Astrocyte (in vitro differentiated cells and primary cell): ENCODE measurements around the gene TRUB1. TPM values are rescaled to one million over a fixed set of nuclear protein-coding genes. Genes with fewer than 3 reads are reported as not detected.

Experiments
- DNase-seq: peaks from one replicate; pipeline ENCODE4 v3.0.0-alpha.2; 2010; ENCODE audit warnings: low read depth
- FAIRE-seq: peaks from 2 replicates; lab custom pipeline; 2011; peaks lifted over from hg19 to GRCh38; lab: Jason Lieb, UNC
- H2AFZ ChIP-seq: 2 replicates; pipeline ENCODE4 v1.6.0; 2012; ENCODE audit warnings: low read depth, low read length, inconsistent platforms
- H3K27ac ChIP-seq: 2 replicates; pipeline ENCODE4 v1.5.1; 2011; ENCODE audit warnings: low read depth, low read length, inconsistent platforms
- H3K27me3 ChIP-seq: 2 replicates; pipeline ENCODE4 v1.6.0; 2011; ENCODE audit warnings: low read length, inconsistent platforms; ENCODE audit not compliant: insufficient read depth
- H3K36me3 ChIP-seq: 2 replicates; pipeline ENCODE4 v1.5.1; 2011; ENCODE audit warnings: low read length, inconsistent platforms; ENCODE audit not compliant: insufficient read depth
- H3K4me1 ChIP-seq: 2 replicates; pipeline ENCODE4 v1.5.1; 2011; ENCODE audit warnings: low read length, inconsistent platforms; ENCODE audit not compliant: insufficient read depth
- H3K4me2 ChIP-seq: 2 replicates; pipeline ENCODE4 v1.6.0; 2012; ENCODE audit warnings: low read length, inconsistent platforms
- H3K4me3 ChIP-seq: 2 replicates; pipeline ENCODE4 v1.5.1; 2011; ENCODE audit warnings: low read depth, mild to moderate bottlenecking, low read length, inconsistent platforms; ENCODE audit not compliant: insufficient read depth
- H3K79me2 ChIP-seq: 2 replicates; pipeline ENCODE4 v1.6.0; 2012; ENCODE audit warnings: mild to moderate bottlenecking, low read length, inconsistent platforms; ENCODE audit not compliant: insufficient read depth
- H3K9ac ChIP-seq: 2 replicates; pipeline ENCODE4 v1.6.0; 2012; ENCODE audit warnings: mild to moderate bottlenecking, low read length, inconsistent platforms
- H3K9me3 ChIP-seq: 2 replicates; pipeline ENCODE4 v1.5.1; 2012; ENCODE audit warnings: low read depth, mild to moderate bottlenecking, low read length, inconsistent platforms; ENCODE audit not compliant: insufficient read depth
- H4K20me1 ChIP-seq: 2 replicates; pipeline ENCODE4 v1.6.0; 2012; ENCODE audit warnings: low read length, inconsistent platforms; ENCODE audit not compliant: insufficient read depth
- H3K27ac Mint-ChIP-seq: one replicate; pipeline ENCODE4 v1.8.0; 2021; ENCODE audit warnings: mild to moderate bottlenecking, mixed read lengths; ENCODE audit not compliant: unreplicated experiment
- H3K27me3 Mint-ChIP-seq: one replicate; pipeline ENCODE4 v1.8.0; 2021; ENCODE audit warnings: low read depth, mixed read lengths; ENCODE audit not compliant: unreplicated experiment
- H3K36me3 Mint-ChIP-seq: one replicate; pipeline ENCODE4 v1.8.0; 2021; ENCODE audit warnings: low read depth, mixed read lengths; ENCODE audit not compliant: unreplicated experiment
- H3K4me1 Mint-ChIP-seq: one replicate; pipeline ENCODE4 v1.8.0; 2021; ENCODE audit warnings: low read depth, mixed read lengths; ENCODE audit not compliant: unreplicated experiment
- H3K4me3 Mint-ChIP-seq: one replicate; pipeline ENCODE4 v1.8.0; 2021; ENCODE audit warnings: mild to moderate bottlenecking, moderate library complexity, mixed read lengths; ENCODE audit not compliant: unreplicated experiment
- H3K9me3 Mint-ChIP-seq: one replicate; pipeline ENCODE4 v1.8.0; 2021; ENCODE audit warnings: mild to moderate bottlenecking, mixed read lengths; ENCODE audit not compliant: unreplicated experiment
- EZH2 ChIP-seq: IDR thresholded peaks from 2 replicates; pipeline ENCODE4 v1.6.1; 2012; ENCODE audit warnings: mild to moderate bottlenecking, low read length, inconsistent platforms; ENCODE audit not compliant: insufficient read depth
- total RNA-seq: library from RNA; stranded (reverse); gene quantifications from 2 replicates; pipeline ENCODE4 v1.2.1, GENCODE V29; 2021
- TF ChIP-seq, protein P1 (sequence below): IDR thresholded peaks from 2 replicates; pipeline ENCODE4 v1.5.1; 2011; ENCODE audit warnings: low read depth, mild to moderate bottlenecking, inconsistent platforms, low read length, moderate library complexity; ENCODE audit not compliant: insufficient read depth

Gene TRUB1
- total RNA-seq, 1 donor from 2014 or later: 25.3 TPM

DNA sequence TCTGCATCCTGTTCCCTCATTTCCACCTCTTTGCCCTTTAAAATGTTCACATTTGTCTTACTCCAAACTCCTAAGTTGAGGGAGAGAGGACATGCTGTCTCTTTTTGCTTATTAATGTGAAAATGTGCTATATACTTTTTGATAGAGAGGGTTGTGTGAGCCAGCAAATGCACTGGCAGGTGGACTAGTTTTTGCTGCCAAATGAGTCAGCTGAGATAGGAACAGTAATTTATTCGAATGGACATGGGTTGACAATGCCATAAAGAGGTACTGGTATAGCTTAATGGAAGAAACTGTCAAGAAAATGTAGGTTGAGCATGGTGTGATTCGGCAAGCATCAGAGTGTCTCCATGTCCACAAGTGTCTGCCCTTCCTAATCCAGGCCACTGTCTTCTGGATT, 9.2 kb upstream of the TRUB1 start:
- Mint-ChIP-seq H3K4me3 (no peak overlapping the region), H3K36me3 (no peaks in the 10 kb centered on the region), H3K27me3 (no peaks in the 10 kb centered on the region), H3K4me1 (peaks cover 18% of the 10 kb centered on the region), H3K9me3 (no peaks in the 10 kb centered on the region), H3K27ac (no peak overlapping the region)
- no peaks in the 10 kb centered on the region for H3K36me3 ChIP-seq
- FAIRE-seq: no peak
- H4K20me1 ChIP-seq: no peaks in the 10 kb centered on the region
- H3K79me2 ChIP-seq: no peaks in the 10 kb centered on the region
- no peak overlapping the region for H3K9ac ChIP-seq
- no peak overlapping the region for H3K27ac ChIP-seq
- peaks cover 14% of the 10 kb centered on the region for H3K4me1 ChIP-seq
- no peak overlapping the region for H2AFZ ChIP-seq
- TF ChIP-seq, protein P1, sequence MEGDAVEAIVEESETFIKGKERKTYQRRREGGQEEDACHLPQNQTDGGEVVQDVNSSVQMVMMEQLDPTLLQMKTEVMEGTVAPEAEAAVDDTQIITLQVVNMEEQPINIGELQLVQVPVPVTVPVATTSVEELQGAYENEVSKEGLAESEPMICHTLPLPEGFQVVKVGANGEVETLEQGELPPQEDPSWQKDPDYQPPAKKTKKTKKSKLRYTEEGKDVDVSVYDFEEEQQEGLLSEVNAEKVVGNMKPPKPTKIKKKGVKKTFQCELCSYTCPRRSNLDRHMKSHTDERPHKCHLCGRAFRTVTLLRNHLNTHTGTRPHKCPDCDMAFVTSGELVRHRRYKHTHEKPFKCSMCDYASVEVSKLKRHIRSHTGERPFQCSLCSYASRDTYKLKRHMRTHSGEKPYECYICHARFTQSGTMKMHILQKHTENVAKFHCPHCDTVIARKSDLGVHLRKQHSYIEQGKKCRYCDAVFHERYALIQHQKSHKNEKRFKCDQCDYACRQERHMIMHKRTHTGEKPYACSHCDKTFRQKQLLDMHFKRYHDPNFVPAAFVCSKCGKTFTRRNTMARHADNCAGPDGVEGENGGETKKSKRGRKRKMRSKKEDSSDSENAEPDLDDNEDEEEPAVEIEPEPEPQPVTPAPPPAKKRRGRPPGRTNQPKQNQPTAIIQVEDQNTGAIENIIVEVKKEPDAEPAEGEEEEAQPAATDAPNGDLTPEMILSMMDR: no peak
- TF ChIP-seq EZH2: no peak
- H3K4me2 ChIP-seq: no peak overlapping the region
- peak; percentile 30 for DNase-seq
- no peak overlapping the region for H3K4me3 ChIP-seq
- no peaks in the 10 kb centered on the region for H3K9me3 ChIP-seq
- H3K27me3 ChIP-seq: no peaks in the 10 kb centered on the region

DNA sequence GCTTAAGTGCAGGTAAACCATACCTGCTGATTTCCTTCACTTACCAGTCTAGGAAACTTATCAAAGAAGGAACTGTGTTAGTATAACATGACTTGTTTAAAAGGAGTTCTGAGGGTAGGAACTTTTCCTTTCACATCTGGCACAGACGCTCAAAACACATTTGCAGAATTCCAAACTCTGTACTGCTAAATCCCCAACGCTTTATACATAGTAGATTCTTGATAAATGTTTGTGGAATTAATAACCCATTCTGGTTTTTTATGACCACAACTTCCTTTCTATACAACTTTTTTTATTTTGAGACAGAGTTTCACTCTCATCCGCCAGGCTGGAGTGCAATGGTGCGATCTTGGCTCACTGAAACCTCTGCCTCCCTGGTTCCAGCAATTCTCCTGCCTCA, 7.7 kb upstream of the TRUB1 start:
- Mint-ChIP-seq H3K9me3 (no peaks in the 10 kb centered on the region), H3K4me1 (peaks cover 16% of the 10 kb centered on the region), H3K4me3 (no peak overlapping the region), H3K27me3 (no peaks in the 10 kb centered on the region), H3K27ac (no peak overlapping the region), H3K36me3 (no peaks in the 10 kb centered on the region)
- FAIRE-seq (no peak), DNase-seq (peak; percentile 71)
- H3K9me3 ChIP-seq: no peaks in the 10 kb centered on the region
- H3K27me3 ChIP-seq: no peaks in the 10 kb centered on the region
- no peak overlapping the region for H2AFZ ChIP-seq
- H3K9ac ChIP-seq: no peak overlapping the region
- no peak overlapping the region for H3K4me2 ChIP-seq
- TF ChIP-seq, protein P1: no peak
- TF ChIP-seq EZH2: no peak
- no peak overlapping the region for H3K4me3 ChIP-seq
- H3K27ac ChIP-seq: no peak overlapping the region
- H3K36me3 ChIP-seq: no peaks in the 10 kb centered on the region
- H3K79me2 ChIP-seq: no peaks in the 10 kb centered on the region
- H4K20me1 ChIP-seq: no peaks in the 10 kb centered on the region
- H3K4me1 ChIP-seq: peaks cover 8% of the 10 kb centered on the region

DNA sequence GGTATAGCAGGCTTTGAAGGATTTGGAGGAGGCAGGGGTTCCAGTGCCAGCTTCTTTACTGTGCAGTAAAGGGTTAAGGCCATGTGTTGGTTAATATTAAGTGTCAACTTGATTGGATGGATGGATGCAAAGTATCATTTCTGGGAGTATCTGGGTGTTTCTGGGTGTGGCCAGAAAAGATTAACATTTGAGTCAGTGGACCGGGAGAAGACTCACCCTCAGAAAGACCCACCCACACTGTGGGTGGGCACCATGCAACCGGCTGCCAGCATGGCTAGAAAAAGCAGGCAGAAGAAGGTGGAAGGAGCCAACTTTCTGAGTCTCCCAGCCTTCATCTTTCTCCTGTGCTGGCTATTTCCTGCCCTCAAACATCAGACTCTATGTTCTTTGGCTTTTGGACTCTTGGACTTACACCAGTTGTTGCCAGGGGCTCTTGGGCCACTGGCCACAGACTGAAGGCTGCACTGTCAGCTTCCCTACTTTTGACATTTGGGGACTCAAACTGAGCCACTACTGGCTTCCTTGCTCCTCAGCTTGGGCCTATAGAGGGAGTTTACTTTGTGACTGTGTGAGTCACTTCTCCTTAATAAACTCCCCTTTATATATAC, 6.8 kb upstream of the TRUB1 start:
- H3K9ac ChIP-seq: no peak overlapping the region
- no peak overlapping the region for H3K4me3 Mint-ChIP-seq
- no peak overlapping the region for H3K27ac ChIP-seq
- no peaks in the 10 kb centered on the region for H3K36me3 ChIP-seq
- H3K27me3 ChIP-seq: no peaks in the 10 kb centered on the region
- H3K4me1 ChIP-seq: no peaks in the 10 kb centered on the region
- H3K4me2 ChIP-seq: no peak overlapping the region
- no peaks in the 10 kb centered on the region for H3K27me3 Mint-ChIP-seq
- no peak overlapping the region for H3K4me3 ChIP-seq
- no peaks in the 10 kb centered on the region for H3K9me3 Mint-ChIP-seq
- H4K20me1 ChIP-seq: no peaks in the 10 kb centered on the region
- H3K4me1 Mint-ChIP-seq: peaks cover 8% of the 10 kb centered on the region
- H2AFZ ChIP-seq: no peak overlapping the region
- H3K9me3 ChIP-seq: no peaks in the 10 kb centered on the region
- no peak for DNase-seq
- FAIRE-seq: no peak
- no peaks in the 10 kb centered on the region for H3K36me3 Mint-ChIP-seq
- H3K27ac Mint-ChIP-seq: no peak overlapping the region
- H3K79me2 ChIP-seq: no peaks in the 10 kb centered on the region
- TF ChIP-seq EZH2: no peak
- TF ChIP-seq, protein P1: no peak
